GM19324 (cell line): ENCODE data around the gene S100A1.
"Not testable (repeated sequence)": the region's sequence is repeated elsewhere in the genome, so short reads cannot be mapped to it uniquely, and the experiment has no call there.

Source experiments
- ATAC-seq: cut with Tn5 transposase; IDR thresholded peaks from one replicate; pipeline ENCODE4 v1.9.1; 2021; ENCODE audit warnings: mild to moderate bottlenecking, moderate library complexity; ENCODE audit not compliant: unreplicated experiment, low FRiP score

The S100A1 gene

GRCh38 chr1:153627715-153628626 is at the start of gene S100A1:
S100A1 (plus strand) TSS chr1:153628434; CDS start chr1:153630522, 2,088 bp downstream.
- no peak for ATAC-seq

- no peak for ATAC-seq
Observed at GRCh38 chr1:153578490-153578889, 49.7 kb upstream of the S100A1 start.

GRCh38 chr1:153578936-153579335 is 49.3 kb upstream of the S100A1 start:
- no peak for ATAC-seq

- not testable (repeated sequence) for ATAC-seq
Observed at GRCh38 chr1:153582836-153583235, 45.4 kb upstream of the S100A1 start.

GRCh38 chr1:153583514-153583913 is 44.7 kb upstream of the S100A1 start:
- ATAC-seq = not testable (repeated sequence)

GRCh38 chr1:153583976-153584375 is 44.3 kb upstream of the S100A1 start:
- no peak for ATAC-seq

- ATAC-seq = no peak
Observed at GRCh38 chr1:153585006-153585405, 43.2 kb upstream of the S100A1 start.

- ATAC-seq = no peak
Observed at GRCh38 chr1:153586347-153586746, 41.9 kb upstream of the S100A1 start.

GRCh38 chr1:153587314-153587713 is 40.9 kb upstream of the S100A1 start:
- ATAC-seq = no peak

- ATAC-seq = not testable (repeated sequence)
Observed at GRCh38 chr1:153588033-153588432, 40.2 kb upstream of the S100A1 start.

- no peak for ATAC-seq
Observed at GRCh38 chr1:153588482-153588881, 39.8 kb upstream of the S100A1 start.

GRCh38 chr1:153592748-153593147 is 35.5 kb upstream of the S100A1 start:
- no peak for ATAC-seq

- ATAC-seq = no peak
Observed at GRCh38 chr1:153597206-153597605, 31.0 kb upstream of the S100A1 start.

GRCh38 chr1:153598309-153599172 is 29.7 kb upstream of the S100A1 start:
- ATAC-seq = peak; percentile 93

- ATAC-seq = no peak
Observed at GRCh38 chr1:153599847-153600246, 28.4 kb upstream of the S100A1 start.

GRCh38 chr1:153602749-153603148 is 25.5 kb upstream of the S100A1 start:
- ATAC-seq = no peak

GRCh38 chr1:153606194-153606593 is 22.0 kb upstream of the S100A1 start:
- ATAC-seq = no peak

- ATAC-seq = no peak
Observed at GRCh38 chr1:153607381-153607780, 20.9 kb upstream of the S100A1 start.

- ATAC-seq = no peak
Observed at GRCh38 chr1:153608089-153608682, 20.0 kb upstream of the S100A1 start.

- no peak for ATAC-seq
Observed at GRCh38 chr1:153608742-153609584, 19.3 kb upstream of the S100A1 start.
